Retinal pigment epithelial cell (primary cell): Measurements from ENCODE around the gene WDR90.
A peak's percentile ranks its signal among the peaks of the same experiment; 100 is the strongest.
"Not testable (repeated sequence)": the region's sequence is repeated elsewhere in the genome, so short reads cannot be mapped to it uniquely, and the experiment has no call there.

Source experiments
- DNase-seq: peaks from one replicate; pipeline ENCODE4 v3.0.0-alpha.2; 2010; ENCODE audit warnings: low read depth
- H3K4me3 ChIP-seq: 2 replicates; pipeline ENCODE4 v1.5.1; 2011; ENCODE audit warnings: mild to moderate bottlenecking, low read length, control low read depth, moderate library complexity
- TF ChIP-seq, protein P1 (sequence below): conservative IDR thresholded peaks from 2 replicates; pipeline ENCODE4 v1.5.1; 2011; ENCODE audit warnings: low read depth, low read length, control low read depth, inconsistent platforms

WDR90 gene

DNA sequence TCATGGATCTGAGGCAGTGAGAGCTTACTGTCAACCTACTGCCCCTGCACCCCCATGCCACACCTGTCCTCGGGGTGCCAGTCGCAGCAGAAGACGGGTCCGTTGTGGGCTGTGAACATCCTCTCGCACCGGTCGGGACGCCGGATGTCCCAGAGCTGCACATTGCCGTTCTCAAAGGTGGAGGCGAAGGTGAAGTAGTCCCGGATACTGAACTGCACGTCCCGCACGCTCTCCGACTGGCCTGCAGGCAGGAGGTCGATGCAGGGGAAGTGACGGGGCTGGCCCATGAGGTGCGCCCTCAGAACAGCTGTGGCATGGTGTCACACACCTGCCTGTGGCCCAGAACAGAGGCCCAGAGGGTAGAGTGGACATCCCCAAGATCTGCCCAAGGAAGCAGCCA, 38.3 kb downstream of the WDR90 start:
- TF ChIP-seq, protein P1, sequence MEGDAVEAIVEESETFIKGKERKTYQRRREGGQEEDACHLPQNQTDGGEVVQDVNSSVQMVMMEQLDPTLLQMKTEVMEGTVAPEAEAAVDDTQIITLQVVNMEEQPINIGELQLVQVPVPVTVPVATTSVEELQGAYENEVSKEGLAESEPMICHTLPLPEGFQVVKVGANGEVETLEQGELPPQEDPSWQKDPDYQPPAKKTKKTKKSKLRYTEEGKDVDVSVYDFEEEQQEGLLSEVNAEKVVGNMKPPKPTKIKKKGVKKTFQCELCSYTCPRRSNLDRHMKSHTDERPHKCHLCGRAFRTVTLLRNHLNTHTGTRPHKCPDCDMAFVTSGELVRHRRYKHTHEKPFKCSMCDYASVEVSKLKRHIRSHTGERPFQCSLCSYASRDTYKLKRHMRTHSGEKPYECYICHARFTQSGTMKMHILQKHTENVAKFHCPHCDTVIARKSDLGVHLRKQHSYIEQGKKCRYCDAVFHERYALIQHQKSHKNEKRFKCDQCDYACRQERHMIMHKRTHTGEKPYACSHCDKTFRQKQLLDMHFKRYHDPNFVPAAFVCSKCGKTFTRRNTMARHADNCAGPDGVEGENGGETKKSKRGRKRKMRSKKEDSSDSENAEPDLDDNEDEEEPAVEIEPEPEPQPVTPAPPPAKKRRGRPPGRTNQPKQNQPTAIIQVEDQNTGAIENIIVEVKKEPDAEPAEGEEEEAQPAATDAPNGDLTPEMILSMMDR, result no peak
- no peak for DNase-seq
- H3K4me3 ChIP-seq, result no peak overlapping the region

DNA sequence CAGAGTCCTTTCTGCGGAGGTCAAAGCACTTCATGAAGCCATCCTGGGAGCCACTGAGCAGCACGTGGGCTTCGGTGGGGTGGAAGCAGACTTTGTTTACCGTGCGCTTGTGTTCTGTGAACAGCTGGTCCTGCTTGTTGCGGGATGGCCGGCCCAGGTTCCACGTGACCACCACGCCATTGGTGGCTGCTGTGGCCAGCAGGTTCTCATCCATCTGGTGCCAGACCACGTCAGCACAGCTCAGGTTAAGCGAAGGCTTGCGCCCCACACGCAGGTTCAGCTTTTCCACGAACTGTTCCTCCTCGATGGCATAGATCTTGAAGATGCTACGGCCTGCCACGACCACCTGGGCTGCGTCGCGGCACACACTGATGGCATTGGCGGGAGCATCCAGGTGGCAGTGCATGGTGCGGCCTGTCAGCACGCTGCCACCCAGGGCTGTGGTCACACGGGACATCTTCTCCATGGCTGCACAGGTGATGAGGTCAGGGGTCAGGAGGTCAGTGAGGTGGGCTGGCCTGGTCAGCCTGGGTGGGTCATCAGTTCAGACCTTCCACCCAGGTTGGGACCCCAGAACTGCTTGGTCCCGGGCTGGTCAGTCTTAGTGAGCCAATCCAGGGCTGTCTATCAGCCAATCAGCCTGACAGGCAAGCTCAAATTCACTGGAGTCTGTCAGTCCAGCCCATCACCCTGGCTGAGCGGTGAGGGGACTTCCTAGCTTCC, 40.2 kb downstream of the WDR90 start:
- TF ChIP-seq, protein P1, result no peak
- no peak for DNase-seq
- peak overlapping the region; percentile 78 for H3K4me3 ChIP-seq

DNA sequence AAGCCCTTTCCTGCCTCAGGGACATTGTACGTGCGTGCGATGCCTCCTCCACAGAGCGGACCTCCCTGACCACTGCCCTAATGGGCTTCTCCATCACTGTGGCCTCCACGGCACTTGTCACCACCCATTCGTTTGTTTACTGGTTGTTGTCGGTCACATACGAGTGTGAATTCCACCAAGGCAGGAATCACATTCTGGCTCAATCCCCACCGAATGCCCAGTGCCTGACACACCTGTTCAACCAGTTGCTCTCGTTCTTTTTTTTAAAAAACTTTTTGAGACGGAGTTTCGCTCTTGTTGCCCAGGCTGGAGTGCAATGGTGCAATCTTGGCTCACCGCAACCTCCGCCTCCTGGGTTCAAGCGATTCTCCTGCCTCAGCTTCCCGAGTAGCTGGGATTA, 42.1 kb downstream of the WDR90 start:
- DNase-seq, H3K4me3 ChIP-seq: not testable (repeated sequence)

DNA sequence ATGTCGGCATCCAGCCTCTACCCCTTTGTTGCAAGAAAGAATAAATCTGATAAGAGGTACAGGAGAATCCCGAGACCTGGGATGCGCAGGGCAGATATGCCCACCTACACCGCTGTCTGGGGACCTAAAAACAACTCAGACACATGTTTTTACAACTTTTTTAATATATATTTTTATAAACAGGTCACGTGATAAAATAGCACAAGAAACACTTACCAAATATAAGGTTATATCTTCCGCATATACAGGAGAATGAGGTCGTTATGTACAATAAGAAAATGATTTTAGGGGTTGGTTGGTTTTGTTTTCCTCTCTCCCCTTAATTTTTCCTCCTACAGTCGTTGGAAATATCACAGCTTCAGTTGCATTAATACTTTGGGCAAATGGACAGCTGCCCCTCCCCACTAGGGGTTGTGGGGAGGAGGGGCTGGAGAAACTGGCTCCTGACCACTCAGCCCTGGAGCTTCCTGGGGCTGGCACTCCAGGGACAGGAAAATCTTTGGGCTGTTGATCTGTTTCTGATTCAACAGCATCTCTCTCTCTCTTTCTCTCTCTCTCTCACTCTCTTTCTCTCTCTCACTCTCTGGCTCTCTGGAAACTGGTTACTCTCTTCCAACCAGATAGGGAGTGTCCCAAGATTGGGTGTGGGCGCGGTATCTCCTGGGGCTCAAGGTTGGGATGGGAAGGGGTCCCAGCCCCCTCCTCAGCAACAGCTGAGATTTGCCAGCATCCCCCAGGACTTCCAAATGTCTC, 43.4 kb downstream of the WDR90 start:
- no peak for DNase-seq
- TF ChIP-seq, protein P1, result no peak
- no peak overlapping the region for H3K4me3 ChIP-seq

DNA sequence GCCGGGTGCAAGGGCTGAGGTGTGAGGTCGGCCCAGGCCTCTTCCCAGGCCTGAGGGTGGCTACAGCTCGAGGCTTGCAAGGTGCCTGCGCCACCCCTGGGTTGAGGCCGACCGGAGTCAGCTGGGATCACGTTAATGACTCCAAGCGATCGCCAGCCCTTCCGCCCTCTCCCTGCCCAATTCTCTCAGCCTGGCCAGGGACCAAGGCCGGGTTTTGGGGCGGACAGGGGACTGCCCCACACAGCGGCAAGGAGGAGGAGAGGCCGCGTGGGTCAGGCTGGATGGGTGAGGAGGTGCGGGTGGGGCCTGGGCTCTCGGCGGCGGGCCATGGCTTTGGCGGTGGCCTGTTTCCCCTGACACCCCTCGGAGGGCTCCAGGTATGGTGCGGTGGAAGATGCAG, 44.2 kb downstream of the WDR90 start:
- no peak overlapping the region for H3K4me3 ChIP-seq
- DNase-seq, result no peak
- TF ChIP-seq, protein P1, result no peak

DNA sequence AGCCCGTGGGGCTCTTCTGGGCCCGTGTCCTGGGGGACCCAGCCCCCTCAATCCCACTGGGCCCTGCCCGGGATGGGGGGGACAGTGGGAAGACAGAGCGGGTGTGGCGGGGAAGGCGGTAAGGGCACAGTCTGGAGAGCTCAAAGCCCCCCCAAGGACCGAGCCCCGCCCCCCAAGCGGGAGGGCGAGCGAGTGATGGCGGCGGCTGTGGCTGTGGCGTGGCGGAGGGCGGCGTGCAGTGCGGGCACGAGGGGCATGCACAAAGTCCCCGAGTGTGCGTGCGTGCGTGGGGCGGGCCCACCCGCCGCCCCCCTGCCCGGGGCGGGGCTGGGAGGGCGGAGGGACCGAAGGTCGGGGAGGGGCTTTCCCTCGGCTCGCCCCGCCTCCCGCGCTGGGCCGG, 44.6 kb downstream of the WDR90 start:
- TF ChIP-seq, protein P1, result no peak
- no peak overlapping the region for H3K4me3 ChIP-seq
- DNase-seq, result no peak

DNA sequence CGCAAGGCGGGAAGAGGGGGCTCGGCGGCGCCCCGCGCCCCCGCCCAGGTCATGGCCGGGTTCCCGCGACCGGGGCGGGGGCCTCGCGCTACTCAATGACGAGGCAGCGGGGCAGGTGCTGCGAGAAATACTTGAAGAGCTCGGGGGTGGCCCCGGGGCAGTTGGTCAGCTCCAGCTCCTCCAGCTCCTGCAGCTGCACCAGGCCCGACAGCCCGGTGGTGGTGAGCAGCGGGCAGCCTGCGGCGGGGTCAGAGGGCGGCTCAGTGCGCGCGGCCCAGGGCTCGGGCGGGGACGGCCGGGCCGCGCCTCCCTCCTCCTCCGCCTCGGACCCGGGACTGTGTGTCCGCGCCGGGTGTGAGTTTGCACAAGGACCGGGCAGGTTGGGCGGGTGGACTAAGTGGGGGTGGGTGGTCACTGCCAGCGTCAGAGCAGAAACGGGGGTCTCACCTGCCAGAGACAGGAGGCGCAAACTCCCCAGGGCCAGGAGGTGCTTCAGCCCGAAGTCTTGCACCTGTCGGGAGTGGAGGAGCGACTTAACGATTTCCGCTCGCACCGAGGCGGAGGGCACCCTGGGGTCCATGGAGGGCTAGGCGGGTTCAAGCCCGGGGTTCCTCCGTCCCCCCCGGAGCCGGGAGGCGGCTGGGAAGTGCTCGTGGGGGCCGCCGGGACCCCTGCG, 45.2 kb downstream of the WDR90 start:
- DNase-seq, result no peak
- TF ChIP-seq, protein P1, result no peak
- H3K4me3 ChIP-seq, result no peak overlapping the region
